Kidney tubule cell (primary cell): ENCODE measurements around the gene IQSEC1.

ENCODE experiments used
- DNase-seq: peaks from one replicate; pipeline ENCODE4 v3.0.0-alpha.2; 2018; ENCODE audit warnings: low spot score

The IQSEC1 gene

DNA sequence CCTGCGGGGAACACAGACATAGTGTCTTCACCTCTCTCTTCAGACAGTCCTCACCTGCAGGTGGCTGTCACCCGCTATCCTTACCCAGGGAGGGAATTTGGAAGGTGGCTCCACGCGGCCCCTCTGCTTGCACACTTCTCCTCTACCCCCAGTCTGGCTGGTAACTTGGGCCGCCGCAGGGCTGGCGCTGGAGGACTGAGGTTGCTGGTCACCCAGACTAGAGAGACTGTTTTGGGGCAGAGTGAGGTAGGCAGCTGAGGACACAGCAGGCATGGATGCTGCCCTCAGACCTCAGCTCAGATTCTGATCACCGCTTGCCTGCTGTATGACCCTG is 12.6 kb upstream of the IQSEC1 start:
- no peak for DNase-seq

DNA sequence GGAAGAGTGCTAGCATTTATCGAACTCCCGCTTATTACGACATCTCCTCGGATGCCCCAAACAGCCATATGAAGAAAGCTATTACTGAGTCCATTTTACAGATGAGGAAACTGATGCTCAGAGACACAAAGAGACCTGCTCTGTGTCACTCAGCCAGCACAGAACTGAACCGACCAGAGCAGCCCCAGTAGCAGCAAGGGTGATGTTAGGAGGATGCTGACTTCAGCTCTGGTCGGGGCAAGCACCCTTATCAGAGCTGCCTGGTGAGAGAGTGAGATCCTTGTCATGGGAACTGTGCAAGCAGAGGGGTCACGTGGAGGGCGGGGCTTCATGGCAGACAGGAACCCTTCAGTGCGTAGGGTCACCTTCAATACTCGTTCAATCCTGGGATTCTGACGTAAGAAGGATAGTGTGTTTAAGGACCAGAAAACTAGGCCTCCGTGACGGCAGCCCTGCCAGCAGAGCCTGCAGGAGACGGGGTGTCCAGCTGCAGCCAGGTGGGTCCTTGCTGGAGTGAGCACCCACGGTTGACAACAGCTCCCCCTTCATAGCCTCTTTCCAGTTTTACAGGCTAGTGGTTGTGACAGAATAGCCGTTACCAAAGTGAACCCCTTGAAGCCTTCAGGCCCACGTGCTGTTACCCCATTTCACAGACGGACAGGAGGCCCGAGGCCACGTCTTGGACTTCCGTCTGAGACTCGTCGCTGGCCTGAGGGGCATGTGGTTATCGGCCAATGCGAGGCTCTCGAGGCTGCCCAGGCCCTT is 12.0 kb upstream of the IQSEC1 start:
- no peak for DNase-seq

DNA sequence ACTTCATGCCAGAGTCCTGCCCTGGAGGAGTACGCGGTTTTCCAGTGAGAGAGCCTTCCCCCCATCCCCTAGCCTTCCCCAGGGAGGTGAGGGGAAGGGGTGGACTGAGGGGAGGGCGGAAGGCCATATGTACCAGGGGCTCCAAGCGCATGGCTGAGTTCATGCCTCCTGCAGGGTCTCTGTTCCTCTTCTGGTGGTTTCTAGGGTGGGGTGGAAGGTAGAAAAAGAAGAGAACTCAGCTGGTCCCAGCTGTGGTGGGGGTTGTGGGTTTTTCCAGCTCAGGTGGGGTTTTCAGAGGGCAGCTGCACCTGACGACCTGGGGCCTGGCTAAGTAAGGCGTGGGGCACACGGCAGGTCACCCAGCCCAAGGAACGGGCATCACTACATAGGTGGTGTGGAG is 10.7 kb upstream of the IQSEC1 start:
- no peak for DNase-seq

DNA sequence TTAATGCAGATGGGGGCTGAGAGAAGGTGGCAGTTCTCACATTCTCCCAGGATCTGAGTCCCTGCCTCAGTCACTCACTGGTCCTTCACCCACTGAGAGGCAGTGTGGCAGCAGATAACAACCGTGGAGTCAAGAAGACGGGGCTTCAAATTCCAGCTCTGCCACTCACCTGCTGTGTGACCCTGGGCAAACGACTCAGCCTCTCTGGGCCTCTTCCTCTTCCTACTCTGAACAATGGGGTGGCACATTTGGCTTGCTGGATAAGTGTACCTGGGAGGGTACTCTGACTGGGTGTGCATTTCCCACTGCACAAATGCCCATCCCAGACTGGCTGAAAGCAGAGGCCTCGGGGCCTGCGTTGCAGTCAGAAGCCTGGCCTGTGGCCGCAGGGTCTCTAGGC is 10.0 kb upstream of the IQSEC1 start:
- no peak for DNase-seq

DNA sequence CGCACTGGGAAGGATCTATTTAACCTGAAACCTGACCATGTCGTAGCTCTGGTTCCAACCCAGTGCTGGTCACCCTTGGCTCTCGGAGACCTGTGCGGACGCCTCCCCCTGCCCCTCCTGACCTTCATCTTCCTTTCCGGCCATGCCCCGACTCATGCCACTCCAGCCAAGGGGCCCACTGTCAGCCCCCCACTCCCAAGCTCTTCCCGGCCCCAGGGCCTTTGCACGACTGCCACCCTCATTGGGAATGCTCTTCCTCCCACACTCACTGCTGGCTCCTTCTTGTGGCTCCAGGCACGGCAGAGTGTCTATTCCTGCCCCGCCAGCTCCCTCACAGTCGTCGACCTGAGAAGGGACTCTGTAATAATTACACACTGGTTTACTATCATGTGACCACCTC is 9.4 kb upstream of the IQSEC1 start:
- no peak for DNase-seq

DNA sequence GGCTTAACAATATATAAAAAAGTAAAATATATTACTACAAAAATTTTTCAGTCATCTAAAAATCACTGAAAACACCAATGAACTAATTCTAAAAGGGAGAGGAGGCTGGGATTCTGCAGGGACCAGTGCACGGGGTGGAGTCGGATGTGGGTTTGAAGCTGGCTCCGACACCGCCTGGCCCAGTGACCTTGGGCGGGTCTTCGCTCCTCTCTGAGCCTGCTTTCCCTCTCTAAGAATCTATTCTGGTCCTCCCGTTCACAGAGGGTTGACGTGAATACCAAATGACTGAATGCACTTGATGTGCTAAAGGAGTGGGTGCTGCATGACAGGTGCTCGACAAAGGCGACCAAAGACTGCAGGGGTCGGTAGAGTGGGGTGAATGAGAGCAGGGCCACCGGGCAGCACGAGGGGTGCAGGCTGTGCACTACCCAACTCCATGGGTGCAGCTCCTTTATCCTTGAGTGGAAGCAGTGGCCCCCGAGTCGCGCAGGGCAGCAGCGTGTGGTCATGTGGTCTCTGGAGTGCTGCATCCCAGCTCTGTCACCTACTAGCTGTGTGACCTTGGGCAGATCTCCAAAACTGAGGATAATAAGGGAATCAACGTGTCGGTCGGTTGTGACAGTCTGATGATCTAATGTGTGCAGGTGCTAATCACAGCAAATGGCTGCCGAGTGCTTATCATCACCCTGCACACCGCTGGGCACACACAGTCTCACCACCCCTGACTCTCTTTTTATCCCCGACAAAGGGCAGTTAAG is 8.6 kb upstream of the IQSEC1 start:
- no peak for DNase-seq

DNA sequence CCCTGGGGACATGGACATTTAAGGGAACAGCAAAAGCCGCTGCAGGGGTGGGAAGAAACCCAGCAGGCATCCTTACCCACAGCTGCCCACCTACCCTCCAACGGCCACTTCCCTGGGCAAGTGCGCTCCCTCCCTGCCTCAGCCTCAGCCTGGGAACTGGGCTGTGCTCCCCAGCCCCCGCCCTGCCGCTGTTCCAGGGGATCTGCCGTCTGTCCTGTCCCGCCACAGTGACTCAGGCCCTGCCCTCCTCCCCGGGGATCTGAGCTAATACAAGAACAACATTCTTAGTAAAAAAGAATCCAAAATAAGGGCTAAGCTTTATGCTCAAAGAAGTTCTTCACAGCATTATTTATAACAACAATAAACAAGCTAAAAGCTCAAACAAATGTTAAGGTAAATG is 7.4 kb upstream of the IQSEC1 start:
- no peak for DNase-seq

DNA sequence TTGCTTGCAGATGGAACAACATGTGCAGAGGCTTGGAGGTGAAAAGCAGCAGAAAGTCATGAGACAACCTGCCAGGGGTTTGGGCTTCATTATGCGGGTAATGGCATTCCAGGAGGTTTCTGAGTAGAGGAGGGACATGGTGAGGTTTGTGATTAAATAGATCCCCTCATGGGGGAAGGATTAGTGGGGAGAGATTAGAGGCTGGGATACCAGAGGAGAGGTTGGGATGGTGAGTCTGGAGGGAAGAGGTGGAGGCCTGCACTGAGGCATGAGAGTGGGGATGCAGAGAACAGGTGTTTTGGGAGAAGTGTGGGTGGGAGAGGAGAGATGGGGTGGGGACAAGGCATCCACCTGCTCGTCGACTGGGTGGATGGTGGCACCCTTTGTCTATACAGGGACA is 6.8 kb upstream of the IQSEC1 start:
- DNase-seq: no peak

DNA sequence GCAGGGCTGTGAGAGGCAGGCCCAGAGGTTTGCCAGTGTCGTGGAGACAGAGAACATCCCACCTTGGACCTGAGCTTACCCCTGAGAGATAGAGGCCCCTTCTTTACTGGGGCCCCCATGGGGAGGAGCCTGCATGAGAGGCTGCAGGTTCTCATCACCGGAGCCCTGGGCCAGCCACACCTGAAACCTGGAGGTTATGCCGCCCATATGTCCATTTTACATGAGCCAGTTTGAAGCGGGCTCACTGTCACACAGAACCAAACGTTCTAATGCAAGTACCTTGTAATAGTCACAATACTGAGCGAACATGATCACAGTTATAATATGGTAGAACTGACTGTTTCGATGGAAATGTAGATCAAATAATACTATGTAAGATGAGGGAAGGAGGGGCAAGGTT is 6.3 kb upstream of the IQSEC1 start:
- DNase-seq: no peak

DNA sequence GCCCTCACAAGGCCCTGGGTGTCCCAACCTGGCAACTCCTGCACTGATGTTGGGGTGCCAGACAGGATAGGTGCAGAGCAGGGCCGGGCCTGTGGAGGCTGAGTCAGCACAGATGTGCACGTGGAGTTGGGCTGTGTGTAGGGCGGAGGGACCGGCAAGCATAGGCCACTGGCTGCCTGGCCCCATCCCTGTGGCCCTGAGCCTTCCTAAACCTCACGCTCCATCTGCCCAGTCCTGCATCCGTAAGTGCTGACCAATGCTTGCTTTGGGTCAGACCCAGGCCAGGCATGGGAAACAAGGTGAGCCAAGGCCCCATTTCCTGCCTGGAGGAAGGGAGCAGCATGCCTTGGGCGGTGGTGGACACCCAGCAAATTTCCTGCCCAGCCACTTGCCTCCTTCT is 5.8 kb upstream of the IQSEC1 start:
- DNase-seq: no peak

DNA sequence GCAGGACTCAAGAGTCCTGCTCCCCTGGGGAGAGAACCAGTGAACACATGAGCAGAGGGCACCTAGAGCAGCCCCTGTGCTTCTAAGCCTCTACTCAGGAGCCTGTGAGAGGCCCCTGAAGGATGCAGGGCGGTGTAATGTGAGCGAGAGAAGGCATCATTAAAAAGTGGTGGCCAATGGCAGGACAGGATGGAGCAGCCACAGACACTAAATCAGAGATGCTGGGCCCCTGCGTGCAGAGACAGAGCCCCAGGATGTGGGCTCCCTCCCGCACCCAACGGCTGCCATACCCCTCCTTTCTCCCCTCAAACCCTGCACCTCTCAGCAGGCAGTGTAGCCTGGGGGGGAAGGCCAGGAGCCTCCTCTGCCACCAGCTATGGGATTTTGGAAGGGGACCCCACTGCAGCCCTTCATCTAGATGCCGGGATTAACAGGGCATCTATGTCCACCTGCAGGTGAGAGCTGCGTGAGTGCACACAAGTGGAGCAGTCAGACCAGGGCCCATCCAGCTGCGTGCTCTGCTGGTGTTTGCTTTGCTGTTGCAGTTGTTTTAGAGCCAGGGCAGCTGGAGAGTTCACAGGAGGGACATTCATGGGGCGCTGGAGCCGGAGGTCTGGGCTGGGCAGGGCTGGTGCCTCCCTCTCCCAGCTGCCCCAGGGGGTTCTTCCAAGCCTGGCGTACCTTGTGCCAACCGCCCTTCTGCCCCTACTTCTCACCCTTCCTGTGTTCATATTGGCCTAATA is 5.1 kb upstream of the IQSEC1 start:
- DNase-seq: no peak

DNA sequence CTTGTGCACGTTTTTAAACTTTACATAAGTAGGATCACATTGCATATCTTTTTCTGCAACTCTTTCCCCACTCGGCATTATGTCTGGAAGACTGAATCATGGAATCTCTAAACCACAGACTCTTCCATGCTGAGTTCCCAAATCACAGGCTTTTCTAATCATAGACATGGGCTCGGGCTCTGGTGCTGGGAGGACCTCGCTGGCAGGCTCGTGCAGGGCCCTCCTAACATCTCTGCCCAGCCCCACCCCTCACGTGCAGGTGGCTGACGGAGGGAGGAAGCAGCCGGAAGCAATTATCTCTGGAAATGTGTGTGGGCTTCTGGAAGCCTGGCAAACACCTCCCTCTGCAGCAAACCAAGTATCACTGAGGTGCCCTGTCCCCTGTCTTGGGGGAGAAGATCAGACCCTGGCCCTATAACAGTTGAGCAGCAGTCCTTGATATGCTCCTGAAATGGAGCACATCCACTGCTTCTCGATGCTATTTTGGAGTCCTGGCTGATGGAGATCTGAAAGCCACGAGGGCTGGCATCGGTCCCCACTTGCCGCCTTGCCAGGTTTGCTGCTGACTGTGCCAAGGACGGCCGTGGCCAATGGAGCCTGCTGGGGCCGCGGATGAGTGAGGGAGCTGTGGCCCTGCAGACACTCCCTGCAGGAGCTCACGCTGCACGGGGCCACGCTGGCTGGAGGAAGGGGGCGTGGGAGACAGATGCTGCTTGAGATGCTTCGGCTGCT is 4.4 kb upstream of the IQSEC1 start:
- no peak for DNase-seq

DNA sequence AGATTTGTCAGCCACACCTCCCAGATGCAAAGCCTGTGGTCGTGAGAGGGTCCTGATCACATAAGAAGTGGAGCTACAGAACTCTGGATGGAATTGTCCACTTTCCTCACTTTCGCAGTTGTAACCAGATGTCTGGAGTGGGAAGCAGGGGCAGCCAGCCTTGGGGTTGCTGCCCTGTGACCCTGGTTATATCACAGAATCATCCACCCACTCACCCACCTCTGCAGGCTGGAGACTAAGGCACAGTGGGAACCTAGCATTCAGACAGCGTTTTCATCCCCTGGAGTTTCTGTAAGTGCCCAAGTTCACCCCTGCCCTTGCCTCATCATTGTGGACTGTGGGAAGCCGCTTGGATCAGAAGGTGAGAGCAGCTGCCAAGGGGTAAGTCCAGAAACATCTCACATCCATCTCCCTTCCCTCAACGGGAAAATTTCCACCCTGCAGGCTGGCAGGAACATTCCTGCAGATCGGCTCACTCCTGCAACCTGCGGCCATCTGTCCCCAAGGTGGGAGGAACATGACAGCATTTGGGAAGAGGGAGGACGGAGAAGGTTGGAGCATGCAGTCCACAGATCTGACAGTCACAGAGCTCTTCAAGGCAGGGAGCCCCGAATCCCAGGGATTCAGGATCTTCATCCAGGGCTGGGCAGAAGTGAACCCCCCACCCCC is 2.9 kb upstream of the IQSEC1 start:
- no peak for DNase-seq

DNA sequence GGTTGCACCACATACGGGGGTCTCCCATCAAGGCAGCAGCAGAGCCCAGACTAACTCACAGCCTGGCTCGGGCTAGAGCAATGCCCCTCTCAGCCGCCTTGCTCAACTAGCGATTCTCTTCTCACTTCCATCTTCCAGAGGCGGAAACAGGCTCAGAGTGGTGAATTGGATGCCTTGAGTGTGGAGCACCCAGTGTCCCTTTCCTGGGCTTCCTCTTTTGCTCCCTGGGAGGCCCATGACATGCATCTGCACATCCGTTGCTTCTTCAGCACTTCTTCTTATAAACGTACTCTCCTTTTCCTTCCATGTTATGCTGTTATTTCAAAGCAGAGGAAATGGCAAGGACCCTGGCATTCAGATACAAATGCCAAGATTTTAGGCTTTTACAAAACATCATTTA is 2.1 kb upstream of the IQSEC1 start:
- no peak for DNase-seq

DNA sequence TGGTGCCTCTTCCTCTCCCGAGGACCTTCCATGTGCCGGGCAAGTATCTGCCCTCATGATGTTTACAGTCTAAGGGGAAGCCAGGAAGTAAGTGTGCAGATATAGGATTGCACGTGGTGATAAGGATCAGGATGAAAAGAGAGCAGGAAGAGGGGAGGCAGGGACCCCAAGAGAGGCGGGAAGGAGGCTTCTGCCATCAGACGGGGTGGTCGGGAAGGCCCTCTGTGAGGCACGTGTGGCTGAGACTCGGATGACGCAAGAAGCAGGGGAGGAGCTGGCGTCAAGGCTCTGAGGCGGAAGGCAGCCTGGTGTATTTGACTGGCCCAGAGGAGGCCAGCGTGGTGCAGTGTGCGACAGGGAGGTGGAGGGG is 762 bp upstream of the IQSEC1 start:
- DNase-seq: no peak

DNA sequence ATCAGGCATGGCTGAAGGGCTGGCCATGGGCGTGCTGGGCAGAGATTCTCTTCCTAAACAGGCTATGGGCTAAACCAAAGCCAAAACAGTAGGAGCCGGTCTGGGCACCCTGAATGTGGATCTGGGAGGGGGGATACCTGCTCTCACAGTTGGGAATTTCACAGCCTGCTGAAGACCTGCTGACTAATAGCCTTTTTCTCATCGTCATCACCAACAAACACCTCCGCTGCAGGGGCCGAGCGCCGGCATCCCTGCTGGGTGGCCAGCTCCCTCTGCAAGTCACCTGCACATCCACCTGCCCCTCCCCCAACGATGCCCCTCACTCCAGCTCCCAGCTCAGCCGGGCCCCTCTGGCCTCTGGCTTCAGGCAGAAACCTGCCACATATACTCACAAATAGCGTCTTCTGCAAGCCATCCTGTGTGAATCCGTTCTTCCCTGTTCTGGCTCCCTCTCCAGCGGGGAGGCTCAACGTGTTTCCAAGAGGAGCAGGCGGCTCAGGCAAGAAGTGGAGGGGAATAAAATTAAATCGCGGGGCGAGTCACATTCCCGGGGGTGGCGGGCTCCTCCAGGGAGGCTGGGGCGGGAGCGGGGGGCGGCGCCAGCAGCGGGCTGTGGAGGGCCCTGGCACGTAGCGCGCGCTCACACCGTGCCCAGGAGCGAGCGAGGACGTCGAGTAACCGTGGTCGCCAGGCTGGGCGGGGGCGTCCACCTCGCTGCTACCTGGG is 466 bp downstream of the IQSEC1 start:
- DNase-seq: no peak

DNA sequence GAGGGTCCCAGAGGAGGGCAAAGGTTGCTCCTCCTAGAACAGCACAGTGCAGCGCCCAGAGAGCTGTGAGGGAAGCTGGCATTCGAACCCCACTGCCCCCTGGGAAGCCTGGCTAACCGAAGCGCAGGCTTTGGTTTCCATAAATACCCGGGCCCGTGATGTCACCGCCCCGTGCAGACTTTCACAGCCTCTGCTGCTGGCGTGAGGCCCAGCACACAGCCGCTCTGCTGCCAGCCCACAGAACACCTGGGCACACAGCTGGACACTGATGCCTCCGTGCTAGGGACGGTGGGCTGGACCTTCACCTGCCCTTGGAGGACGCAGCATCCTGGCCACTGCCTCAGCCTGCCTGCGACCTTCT is 1.0 kb downstream of the IQSEC1 start:
- no peak for DNase-seq

DNA sequence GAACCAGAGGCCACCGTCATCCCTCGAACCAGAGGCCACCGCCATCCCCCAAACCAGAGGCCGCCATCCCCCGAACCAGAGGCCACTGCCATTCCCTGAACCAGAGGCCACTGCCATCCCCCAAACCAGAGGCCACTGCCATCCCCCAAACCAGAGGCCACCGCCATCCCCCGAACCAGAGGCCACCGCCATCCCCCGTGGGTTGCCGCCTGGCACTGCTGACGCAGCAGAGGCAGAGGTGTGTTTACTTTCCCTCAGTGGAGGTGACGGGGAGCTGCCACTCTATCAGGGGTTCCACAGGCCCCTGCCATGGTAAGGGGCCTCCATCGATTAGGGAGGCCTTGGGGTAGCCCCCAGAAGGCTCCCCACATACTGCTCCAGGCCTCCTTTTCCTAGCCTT is 1.5 kb downstream of the IQSEC1 start:
- DNase-seq: no peak

DNA sequence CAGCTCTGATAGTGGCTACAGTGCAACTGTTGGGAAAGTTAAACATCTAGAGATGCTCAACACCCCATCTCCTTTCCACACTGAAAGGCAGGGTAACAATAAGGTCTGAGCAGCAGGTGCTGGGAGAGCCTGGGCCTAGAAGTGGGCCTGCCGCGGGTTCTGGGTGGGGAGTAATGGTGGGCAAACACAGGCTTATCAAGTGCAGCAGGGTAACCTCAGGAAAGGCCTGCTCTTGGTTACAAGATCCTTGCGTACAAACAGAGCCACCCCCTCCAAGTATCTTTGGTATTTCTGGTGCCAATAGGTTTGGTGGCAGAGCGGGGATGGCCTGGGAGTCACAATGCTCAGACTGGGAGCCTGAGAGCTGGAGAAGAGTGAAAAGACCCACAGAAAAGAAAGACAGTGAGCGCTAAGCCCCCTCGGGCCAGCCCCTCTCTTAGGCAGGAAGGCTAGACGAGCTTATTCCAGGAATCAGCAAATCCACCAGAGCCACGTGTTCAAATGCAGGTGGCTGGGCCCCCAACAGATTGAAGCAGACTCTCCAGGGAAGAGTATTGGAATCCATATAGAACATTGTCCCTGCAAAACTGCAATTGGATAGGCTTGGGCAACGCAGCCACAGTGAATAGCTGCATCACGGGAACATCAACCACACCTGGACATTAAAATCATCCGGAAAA is 2.7 kb downstream of the IQSEC1 start:
- no peak for DNase-seq

DNA sequence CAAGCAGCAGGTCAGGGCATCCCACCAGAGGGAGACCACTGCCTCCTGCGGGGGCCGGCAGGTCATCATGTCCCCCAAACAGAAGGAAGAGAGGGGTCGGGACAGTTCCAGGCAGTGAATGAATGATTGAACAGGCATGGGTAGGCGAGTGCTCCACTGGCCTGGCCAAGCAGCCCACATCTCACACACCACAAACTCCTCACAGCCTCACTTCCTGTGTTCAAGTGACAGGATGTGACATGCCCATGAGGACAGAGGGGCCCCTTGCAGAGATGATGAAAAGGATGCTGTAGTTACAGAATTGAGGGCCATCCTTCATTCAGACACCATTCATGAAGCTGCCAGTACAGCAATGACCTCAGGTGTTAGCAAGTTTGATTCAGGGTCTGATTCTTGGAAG is 3.7 kb downstream of the IQSEC1 start:
- DNase-seq: no peak
